ENCODE data around the gene ZNF771. TPM values are rescaled to one million over a fixed set of nuclear protein-coding genes. Genes with fewer than 3 reads are reported as not detected.

ZNF771 gene
- total RNA-seq, 2 donors from 2014 or later = 21.8 to 25.7 TPM

DNA sequence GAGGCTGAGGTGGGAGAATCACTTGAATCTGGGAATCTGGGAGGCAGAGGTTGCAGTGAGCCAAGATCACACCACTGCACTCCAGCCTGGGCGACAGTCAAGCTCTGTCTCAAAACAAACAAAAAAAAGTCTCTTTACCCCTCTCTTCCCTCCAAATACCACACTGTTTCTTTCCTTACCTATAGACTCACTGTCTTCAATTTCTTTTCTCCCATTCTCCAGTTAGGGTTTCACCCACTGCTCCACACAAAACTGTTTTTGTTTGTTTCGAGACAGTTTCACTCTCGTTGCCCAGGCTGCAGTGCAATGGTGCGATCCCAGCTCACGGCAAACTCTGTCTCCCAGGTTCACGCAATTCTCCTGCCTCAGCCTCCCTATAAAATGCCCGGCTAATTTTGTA, 46.2 kb upstream of the ZNF771 start:
- Histone ChIP-seq H3K4me3 (no peak overlapping the region), H3K9me3 (no peaks in the 10 kb centered on the region), H3K27me3 (replicated peaks; ENCODE audit: insufficient read depth) (no peaks in the 10 kb centered on the region), H3K4me1 (ENCODE audit: control insufficient read depth in 1 of 2, low read depth in 2 of 2) (peaks cover 6 to 7% of the 10 kb centered on the region in 2 donors), H3K27ac (no peak overlapping the region), H3K36me3 (peaks cover 38% of the 10 kb centered on the region)
- ATAC-seq (ENCODE audit: insufficient number of reproducible peaks, low FRiP score, low read depth) (no peak), DNase-seq (ENCODE audit: low spot score) (no peak)
- TF ChIP-seq CTCF (IDR thresholded peaks at IDR 0.05) = no peak

DNA sequence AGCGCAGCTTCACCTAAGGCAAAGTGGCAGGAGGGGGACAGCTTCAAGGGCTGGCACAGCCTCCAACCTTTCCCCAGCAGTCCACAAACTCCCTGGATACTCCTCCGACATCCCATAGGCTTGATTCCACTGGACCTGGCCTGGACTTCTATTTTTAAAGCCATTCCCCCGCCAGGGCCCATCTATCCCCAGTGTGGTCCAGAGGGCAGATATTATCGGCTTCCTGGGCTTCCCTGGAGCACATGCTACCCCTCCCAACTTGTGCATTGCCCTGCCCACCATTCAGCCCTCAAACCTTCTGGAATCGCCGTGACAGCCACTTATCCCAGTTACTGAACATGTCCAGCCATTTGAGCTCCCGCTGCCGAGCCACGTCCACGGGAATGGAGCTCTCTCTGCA, 42.2 kb upstream of the ZNF771 start:
- peaks cover 18% of the 10 kb centered on the region for H3K36me3 ChIP-seq
- no peak for ATAC-seq (ENCODE audit: insufficient number of reproducible peaks, low FRiP score, low read depth)
- no peak for TF ChIP-seq CTCF (IDR thresholded peaks at IDR 0.05)
- no peak for DNase-seq (ENCODE audit: low spot score)
- H3K27me3 ChIP-seq (replicated peaks; ENCODE audit: insufficient read depth) = no peaks in the 10 kb centered on the region
- no peaks in the 10 kb centered on the region for H3K9me3 ChIP-seq
- H3K4me1 ChIP-seq (ENCODE audit: control insufficient read depth in 1 of 2, low read depth in 2 of 2) = peaks cover 20 to 24% of the 10 kb centered on the region in 2 donors
- no peak overlapping the region for H3K27ac ChIP-seq
- no peak overlapping the region for H3K4me3 ChIP-seq

DNA sequence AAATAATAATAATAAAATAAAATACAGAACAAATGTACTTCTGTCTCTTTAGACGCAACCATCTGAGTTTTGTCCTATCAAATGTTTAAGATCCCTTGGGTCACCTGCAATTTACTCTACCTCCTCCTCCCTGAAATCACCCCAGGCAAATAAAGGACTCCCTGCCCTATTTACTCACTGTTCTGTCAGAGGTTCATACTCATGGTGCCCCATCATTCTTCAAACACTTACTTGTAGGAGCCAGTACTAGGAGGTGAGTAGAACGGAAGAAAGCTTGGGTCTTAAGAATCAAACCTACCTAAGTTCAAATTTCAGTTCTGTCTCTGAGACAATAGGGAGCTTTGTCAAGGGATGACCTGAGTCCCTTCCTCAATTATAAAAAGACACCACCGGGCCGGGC, 40.9 kb upstream of the ZNF771 start:
- Histone ChIP-seq H3K36me3 (peaks cover 16% of the 10 kb centered on the region), H3K4me3 (no peak overlapping the region), H3K27ac (no peak overlapping the region), H3K9me3 (no peaks in the 10 kb centered on the region), H3K27me3 (replicated peaks; ENCODE audit: insufficient read depth) (no peaks in the 10 kb centered on the region), H3K4me1 (ENCODE audit: control insufficient read depth in 1 of 2, low read depth in 2 of 2) (peaks cover 23 to 24% of the 10 kb centered on the region in 2 donors)
- no peak for ATAC-seq (ENCODE audit: insufficient number of reproducible peaks, low FRiP score, low read depth)
- no peak for TF ChIP-seq CTCF (IDR thresholded peaks at IDR 0.05)
- no peak for DNase-seq (ENCODE audit: low spot score)

DNA sequence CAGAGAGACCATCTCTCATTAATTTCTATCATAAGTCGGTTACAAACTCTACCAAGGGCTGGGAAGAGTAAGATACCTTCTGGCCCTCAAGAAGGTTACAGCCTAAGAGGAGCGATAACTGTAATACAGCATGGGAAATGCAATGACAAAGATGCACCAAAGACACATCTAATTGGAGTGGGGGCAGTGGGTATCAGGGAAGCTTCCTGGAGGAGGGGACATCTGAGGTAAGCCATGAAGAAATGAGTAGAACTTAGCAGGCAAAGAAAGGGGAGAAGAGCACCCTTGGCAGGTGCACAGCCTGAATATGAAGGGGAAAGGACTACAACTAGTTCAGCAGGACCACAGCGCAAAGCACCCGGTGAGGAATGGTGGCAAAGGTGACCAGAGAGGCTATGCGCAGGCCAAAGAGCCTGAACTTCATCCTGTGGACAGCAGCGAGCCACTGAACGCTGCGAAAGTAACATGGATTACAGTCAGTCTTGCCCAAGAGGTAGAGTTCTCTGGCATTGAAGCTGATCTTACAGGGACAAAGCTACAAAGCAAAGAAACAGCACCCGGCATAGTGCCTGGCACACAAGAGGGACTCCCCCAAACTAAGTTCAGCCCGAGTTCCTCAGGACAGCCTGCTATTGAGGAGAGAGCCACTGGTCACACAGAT, 39.9 kb upstream of the ZNF771 start:
- H3K36me3 ChIP-seq = peaks cover 13% of the 10 kb centered on the region
- ATAC-seq (ENCODE audit: insufficient number of reproducible peaks, low FRiP score, low read depth) = no peak
- H3K4me1 ChIP-seq (ENCODE audit: control insufficient read depth in 1 of 2, low read depth in 2 of 2) = peaks cover 24 to 25% of the 10 kb centered on the region in 2 donors
- H3K4me3 ChIP-seq = peak overlapping the region; percentile 93
- H3K9me3 ChIP-seq = no peaks in the 10 kb centered on the region
- no peaks in the 10 kb centered on the region for H3K27me3 ChIP-seq (replicated peaks; ENCODE audit: insufficient read depth)
- DNase-seq (ENCODE audit: low spot score) = no peak
- H3K27ac ChIP-seq = peak overlapping the region in 1 of 2 donors; percentile 62
- TF ChIP-seq CTCF (IDR thresholded peaks at IDR 0.05) = no peak

DNA sequence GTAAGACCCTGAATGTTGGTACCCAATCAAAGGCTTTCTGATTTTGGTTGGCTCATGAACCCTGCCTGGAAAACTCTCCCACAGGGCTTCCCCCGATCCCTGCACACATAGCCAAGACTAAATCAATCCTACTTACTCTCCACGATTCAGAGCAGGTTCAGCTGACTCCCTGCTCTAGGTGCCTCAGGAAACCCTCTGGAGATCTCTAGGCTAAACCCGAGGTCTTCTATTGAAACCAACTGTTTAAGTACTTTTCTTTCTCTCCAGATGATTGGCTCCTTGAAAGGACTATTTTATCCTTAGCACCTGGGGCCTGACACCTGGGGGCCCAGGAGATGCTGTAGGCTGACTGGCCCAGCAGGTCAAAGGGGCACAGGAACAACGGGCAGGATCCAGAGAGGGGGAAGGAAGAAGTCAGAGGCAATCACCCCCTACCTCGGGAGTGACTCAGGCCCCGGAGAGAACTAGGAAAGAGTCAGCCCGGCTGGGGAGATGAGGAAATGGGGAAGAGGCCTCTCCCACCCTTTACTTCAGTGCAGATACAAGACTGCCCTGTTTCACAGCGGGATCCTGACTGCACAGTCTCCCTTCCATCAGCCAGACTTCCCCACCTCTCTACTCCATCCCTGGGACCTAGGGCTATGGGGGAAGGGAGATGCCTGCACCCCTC, 39.1 kb upstream of the ZNF771 start:
- Histone ChIP-seq H3K36me3 (peaks cover 5% of the 10 kb centered on the region), H3K9me3 (no peaks in the 10 kb centered on the region), H3K4me1 (ENCODE audit: control insufficient read depth in 1 of 2, low read depth in 2 of 2) (peaks cover 24 to 25% of the 10 kb centered on the region in 2 donors), H3K27ac (peak overlapping the region; percentile 27 to 62), H3K27me3 (replicated peaks; ENCODE audit: insufficient read depth) (no peaks in the 10 kb centered on the region), H3K4me3 (peak overlapping the region; percentile 93)
- ATAC-seq (ENCODE audit: insufficient number of reproducible peaks, low FRiP score, low read depth) (no peak), DNase-seq (ENCODE audit: low spot score) (no peak)
- TF ChIP-seq CTCF (IDR thresholded peaks at IDR 0.05) = no peak

All from thoracic aorta (tissue), 2 donors.